Bone marrow (tissue), 2 donors: ENCODE results near the gene AMH.

Experiments
- DNase-seq, 2 donors: peaks; one replicate each; lab custom pipeline; 2025; lab: John Stamatoyannopoulos, UW

The AMH gene

DNA sequence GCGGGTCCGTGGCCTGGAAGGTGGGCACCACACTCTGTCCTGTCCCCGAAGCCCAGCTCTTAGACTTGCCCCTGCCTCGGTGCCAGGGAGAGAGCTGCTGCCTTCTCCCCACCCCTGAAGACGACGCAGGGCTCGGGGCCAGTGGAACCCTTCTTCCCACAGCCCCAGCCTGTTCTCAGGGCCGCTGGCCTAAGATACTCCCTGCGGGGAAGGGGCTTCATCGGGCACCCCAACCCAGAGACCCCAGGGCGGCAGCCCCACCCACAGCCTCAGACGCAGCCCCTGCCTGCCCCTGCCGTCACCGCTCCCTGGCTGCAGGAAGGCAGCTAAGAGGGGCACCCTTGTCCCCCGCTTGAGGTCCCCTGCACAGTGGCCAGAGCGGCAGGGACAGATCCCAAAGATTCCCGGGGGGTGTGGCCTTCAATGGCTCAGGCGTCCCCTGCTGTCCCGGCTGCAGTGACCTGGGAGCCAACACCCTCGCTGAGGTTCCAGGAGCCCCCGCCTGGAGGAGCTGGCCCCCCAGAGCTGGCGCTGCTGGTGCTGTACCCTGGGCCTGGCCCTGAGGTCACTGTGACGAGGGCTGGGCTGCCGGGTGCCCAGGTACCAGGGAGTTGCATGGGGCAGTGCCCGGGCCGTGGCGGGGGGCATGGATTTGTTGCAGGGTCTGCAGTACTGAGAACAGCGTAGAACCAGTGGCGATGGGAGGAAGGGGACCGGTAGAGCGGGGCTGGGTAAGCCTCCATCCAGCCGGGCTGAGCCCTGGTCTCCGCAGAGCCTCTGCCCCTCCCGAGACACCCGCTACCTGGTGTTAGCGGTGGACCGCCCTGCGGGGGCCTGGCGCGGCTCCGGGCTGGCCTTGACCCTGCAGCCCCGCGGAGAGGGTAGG is 1.0 kb downstream of the AMH start:
- DNase-seq = no peak

DNA sequence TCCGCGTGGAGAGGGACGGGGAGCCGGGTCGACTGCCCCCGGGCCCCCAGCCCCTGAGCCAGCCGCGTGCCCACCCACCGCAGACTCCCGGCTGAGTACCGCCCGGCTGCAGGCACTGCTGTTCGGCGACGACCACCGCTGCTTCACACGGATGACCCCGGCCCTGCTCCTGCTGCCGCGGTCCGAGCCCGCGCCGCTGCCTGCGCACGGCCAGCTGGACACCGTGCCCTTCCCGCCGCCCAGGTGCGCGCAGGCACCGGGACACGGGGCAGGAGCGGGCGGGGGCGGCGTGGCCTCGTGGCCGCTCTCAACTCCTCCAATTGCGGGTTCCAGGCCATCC is 1.6 kb downstream of the AMH start:
- no peak for DNase-seq

DNA sequence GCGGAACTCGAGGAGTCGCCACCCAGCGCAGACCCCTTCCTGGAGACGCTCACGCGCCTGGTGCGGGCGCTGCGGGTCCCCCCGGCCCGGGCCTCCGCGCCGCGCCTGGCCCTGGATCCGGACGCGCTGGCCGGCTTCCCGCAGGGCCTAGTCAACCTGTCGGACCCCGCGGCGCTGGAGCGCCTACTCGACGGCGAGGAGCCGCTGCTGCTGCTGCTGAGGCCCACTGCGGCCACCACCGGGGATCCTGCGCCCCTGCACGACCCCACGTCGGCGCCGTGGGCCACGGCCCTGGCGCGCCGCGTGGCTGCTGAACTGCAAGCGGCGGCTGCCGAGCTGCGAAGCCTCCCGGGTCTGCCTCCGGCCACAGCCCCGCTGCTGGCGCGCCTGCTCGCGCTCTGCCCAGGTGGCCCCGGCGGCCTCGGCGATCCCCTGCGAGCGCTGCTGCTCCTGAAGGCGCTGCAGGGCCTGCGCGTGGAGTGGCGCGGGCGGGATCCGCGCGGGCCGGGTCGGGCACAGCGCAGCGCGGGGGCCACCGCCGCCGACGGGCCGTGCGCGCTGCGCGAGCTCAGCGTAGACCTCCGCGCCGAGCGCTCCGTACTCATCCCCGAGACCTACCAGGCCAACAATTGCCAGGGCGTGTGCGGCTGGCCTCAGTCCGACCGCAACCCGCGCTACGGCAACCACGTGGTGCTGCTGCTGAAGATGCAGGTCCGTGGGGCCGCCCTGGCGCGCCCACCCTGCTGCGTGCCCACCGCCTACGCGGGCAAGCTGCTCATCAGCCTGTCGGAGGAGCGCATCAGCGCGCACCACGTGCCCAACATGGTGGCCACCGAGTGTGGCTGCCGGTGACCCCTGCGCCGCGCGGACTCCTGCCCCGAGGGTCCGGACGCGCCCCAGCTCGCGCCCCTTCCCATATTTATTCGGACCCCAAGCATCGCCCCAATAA is 2.3 kb downstream of the AMH start:
- DNase-seq = no peak

DNA sequence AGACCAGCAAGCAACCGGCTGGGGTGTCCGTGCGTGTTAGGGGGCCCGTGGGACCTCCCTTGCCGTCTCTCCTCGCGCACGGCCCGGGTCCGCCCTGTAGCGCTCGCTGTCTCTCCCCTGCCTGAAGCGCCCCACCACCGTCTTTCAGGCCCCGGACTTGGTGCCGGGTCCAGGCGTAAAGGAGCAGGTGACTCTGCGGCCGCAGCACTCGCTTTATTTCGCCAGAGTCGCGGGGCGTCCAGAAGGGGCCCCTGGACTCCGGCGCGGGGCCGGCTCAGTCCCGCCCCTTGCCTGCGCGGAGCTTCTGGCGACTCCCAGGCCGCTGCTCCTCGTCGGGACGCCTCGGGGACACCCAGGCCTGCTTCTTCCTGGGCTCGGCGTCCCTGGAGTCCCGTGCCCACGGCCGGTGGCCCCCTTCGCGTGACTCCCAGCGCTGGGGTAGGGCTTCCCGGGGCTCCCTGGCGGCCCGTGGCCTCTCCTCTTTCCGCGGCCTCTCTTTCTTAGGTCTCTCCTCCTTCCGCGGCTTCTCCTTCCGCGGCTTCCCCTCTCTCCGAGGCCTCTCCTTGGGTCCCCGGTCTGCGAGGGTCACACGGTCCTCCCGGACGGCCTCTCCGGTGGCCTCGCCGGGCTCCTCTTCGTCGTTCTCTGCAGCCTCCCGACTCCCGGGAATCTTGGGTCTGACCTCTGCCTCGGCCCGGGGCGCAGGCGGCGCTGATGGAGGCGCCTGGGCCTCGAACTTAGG is 3.1 kb downstream of the AMH start:
- DNase-seq = no peak

DNA sequence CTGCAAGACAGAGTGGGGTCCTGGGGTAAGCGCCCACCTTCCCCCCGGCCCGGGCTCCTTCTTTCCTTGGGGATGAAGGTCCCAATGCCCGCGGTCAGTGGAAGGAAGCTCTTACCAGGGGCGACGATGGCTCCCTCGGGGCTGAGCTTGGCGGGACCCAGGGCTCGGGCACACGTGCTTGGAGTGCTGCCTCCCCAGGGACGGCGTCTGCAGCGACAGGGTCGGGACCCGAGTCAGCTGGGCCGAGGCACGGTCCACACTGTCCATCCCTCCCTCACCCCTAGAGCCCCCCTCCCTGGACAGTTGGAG is 3.6 kb downstream of the AMH start:
- DNase-seq = no peak

DNA sequence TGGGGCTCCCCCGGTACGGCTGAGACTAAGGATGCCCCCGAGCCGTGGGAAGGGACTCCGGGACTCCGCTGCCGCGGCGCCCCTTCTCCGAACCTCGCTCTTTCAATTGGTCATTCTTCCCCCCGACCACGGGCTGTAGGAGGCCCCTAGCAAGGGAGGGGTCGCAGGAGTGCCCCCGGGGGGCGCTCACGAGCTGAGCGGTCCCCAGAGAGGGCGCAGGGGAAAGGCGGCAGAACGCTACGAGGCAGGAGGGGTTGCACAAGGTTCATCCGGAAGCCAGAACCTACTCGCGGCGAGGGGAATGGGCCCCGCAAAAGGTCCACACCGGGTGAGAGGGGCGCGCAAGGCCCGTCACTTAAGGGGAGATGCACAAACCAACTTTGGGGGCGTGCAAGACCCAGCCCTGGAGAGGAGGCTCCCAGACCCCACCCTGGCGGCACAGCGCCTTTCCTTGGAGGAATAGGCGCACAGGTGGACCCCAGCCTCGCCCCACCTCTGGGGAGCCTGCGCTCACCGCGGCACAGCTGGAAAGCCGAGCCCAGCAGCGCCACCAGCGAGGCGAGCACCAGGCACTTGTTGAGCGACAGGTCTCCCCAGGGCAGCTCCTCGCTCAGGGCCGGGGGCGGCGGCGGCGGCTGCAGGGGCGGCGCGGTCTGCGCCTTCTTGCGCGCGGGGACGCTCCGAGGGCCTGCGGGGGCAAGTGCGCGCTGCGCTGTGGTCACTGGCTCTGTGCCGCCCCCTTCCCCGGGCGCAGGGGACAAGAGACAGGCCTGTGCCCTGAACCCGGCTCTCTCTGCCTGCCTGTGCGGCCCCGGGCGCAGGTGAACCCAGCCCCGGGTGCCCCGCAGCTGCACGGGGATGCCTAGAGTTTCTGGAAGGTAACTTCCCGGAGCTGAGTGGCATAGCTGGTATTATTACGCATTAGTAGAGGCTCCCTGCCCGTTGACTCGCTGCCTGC is 4.3 kb downstream of the AMH start:
- DNase-seq = peak; percentile 18 to 63

DNA sequence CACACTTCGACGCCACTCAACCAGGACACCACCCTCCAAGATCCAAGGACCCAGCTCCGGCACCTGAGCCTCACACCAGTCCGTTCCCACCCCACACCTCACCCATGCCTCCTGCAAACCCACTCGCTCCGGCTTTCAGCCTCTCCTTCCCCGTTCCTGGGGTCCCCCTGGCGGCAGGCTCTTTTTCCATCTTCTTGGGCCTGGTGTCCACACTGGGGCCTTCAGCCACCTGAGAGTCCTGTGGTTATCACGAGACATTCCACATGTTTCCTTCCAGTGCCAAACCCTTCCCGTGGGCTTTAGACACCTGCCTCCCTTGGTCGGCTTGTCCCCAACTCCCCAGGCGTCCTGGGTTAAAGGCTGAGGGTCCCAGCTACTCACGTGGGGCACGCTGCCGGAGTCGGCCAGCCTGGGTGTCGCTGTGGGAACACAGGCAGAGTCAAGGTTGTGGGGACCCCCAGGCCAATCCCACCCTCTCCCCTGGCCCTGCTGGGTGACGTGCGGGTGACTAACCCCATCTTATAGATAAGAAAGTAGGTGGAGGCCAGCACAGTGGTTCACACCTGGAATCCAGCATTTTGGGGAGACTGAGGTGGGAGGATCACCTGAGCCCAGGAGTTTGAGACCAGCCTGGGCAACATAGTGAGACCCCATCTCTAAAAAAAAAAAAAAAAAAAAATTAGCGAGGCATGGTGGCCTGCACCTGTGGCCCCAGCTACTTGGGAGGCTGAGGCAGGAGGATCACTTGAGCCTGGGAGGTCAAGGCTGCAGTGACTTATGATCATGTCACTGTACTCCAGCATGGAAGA is 5.1 kb downstream of the AMH start:
- DNase-seq = no peak

DNA sequence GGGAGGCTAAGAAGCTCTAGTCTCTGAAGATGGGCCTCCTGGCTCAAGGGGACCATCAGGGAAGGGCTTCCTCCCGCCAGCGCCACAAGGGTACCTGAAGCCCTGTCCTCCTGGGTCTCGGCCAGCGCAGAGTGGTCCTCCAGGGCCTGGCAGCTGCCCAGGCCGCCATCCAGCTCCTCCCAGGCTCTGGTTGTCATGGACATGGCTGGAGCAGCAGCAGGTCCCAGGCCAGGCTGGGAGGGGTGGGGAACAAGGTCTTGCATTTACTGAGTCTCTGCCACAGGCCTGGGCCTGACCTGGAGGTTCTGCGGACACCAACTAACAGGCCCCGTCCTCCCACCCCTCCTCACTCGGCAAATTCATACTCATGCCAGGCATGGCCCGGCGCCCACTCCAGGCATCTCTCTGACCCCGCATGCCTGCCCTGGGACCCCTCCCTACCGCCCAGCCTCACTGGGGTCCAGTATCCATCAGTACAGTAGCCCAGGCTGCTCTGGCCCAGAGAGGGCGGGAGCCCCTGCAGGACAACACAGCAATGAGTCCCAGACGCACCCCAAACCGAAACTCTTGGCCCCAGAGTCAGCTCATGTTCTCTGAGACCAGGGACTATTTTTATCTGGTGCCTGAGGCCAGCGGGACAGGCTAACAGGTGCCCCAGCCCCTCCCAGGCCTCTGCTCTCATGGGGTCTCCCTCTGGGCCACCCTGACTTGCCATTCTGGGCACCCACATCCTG is 6.2 kb downstream of the AMH start:
- no peak for DNase-seq

DNA sequence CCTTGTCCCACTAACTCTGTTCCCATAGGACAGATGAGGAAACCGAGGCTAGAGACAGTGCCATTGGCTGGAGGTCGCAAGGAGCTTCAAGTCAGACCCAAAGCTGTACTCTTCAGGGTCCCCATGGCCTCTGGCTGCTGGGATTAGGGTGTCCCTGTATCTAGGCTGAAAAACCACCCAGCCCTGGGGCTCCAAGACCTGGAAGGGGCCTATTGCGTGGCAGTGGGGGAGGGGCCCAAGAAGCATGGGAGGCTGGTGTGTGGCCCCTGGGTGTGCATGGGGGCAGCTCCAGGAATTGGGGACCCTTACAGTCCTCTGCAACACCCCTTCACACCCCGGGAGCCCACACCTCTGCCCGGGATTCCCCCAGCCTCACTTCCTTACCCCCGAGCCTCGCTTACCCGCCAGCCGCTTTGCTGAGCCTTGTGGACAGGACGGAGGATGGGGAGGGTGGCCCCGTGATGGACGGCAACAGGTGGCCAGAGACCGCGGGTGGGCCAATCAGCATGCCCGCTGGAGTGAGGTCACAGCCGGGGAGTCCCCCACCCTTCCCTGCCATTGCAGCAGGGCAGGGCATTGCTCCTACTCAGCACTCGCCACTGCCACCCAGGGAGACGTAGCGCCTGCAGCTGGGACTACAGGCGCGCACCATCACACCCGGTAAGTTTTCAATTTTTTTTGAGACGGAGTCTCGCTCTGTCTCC is 7.0 kb downstream of the AMH start, which contains the start of gene JSRP1:
TSS of gene JSRP1 (minus strand) at position 436 of the 704 bp plus-strand sequence. CDS start 1,103 bp downstream, outside the sequence.
- DNase-seq = no peak

DNA sequence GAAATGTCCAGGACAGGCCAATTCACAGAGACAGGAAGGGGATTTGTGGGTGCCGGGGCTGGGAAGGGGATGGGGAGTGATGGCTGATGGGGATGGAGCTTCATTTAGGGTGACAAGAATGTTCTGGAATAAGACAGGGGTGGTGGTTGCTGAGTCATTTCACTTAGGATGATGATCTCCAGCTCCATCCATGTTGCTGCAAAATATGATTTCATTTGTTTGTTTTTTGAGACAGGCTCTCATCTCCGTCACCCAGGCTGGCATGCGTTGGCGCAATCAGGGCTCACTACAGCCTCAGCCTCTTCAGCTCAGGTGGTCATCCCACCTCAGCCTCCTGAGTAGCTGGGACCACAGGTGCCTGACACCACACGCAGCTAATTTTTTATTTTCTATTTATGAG is 10.2 kb downstream of the AMH start:
- no peak for DNase-seq

DNA sequence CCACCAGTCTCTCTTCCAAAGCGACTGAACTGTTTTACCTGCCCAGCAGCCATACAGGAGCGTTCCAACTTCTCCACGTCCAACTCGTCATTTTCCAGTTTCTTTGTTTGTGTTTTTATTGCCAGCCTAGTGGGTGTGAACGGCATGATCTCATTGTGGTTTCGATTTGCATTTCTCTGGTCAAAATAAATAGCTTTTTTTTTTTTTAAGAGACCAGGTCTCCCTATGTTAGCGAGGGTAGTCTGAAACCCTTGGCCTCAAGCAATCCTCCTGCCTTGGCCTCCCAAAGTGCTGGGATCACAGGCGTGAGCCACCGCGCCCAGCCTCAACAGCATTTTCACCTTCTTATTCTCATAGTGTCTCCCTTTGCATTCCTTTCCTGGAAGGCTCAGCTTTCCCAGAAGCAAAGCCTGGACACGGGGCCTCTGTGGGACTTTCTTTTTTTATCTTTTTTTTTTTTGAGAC is 11.2 kb downstream of the AMH start:
- no peak for DNase-seq

DNA sequence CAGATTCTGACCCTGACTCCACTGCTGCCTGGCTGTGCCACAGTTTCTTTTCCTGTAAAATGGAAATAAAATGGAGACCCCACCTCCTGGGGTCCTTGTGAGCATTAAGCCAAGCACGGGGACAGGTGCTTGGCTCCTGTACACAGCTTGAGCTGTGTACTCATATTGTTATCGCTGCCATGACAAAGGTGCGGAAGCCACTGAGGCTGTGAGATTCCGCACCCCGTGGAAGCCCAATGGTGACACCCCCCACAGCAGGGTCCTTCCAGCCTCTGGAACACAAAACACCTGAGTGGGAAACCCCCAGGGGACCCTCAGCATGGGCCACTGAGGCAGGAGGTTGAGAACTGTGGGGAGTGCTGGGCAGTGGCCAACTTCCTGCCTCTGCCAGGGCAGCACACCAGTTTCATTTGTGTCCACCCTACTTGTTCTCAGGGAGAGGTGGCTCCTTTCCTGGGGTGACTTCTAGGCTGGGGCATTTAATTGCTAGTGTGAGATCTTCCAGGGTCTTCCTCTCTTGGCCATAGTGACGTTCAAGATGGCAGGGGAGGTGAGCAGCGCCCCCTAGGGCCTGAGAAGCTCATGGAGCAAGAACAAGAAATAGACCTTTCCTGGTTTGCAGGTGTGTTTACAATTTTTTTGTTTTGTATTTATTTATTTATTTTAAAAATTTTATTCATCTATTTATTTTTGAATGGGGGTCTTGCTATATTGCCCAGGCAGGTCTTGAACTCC is 12.5 kb downstream of the AMH start:
- DNase-seq = no peak

DNA sequence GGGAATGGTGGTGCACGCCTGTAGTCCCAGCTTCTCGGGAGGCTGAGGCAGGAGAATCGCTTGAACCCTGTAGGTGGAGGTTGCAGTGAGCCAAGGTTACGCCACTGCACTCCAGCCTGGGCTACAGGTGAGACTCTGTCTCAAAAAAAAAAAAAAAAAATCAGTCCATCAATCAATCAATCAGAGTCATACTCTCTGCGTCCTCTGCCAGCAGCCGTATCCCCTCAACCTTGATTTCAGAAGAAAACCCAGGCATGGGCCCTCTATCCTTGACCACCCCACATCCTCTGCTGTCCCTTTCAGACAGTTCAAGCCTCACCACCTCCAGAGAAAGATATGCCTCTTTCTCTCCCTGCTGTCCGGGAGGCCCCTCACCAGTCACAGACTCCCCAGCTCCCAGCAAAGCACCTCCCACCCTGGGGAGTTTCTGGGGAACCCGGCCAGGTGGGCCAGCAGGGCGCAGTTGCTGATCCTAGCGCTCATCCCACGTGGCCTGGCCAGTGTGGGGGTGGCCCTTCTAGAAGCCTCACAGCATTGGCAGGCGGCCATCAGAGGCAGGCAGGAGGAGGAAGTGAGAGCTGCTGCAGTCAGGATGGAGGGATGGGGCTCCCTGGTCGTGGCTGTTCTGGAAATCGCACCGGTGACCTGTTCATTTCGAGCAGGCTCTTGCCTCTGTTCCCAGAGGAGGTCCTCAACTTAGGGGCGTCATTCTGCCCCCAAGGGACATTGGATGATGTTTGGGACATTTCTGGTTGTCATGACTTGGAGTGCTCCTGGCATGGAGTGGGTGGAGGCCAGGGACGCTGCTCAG is 17.3 kb downstream of the AMH start:
- peak; percentile 68 for DNase-seq

DNA sequence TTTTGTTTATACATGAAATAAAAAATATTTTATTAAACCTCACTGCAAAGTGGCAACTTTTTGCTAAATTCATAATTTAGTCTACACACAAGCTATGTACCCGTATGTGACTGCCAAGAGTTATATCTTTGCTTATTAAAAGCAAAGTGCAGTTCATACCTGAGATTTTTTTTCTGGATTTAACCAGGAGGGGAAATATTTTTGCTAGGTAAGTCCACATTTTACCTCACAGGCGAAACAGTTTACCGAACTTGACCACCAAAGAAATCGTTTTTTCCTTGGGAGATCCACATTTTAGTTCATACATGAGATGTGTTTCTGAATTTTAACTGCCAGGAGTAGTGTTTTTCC is 19.3 kb downstream of the AMH start:
- DNase-seq = no peak

DNA sequence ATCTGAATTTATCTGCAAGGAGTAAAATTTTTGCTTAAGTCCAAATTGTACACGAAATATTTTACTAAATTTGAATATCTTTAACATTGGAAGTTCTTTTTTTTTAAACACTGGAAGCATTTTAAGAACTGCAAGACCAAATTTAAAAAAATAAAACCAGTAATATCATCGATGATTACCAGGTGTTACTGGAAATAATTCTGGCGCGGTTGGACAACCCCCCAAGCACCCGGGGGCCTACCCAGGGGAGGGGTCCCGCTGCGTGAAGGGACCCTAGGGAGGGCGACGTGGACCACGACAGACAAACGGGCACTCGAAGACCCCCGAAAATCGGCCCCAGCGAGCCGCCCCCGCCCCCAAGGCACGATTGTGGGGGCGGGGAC is 19.7 kb downstream of the AMH start:
- no peak for DNase-seq

DNA sequence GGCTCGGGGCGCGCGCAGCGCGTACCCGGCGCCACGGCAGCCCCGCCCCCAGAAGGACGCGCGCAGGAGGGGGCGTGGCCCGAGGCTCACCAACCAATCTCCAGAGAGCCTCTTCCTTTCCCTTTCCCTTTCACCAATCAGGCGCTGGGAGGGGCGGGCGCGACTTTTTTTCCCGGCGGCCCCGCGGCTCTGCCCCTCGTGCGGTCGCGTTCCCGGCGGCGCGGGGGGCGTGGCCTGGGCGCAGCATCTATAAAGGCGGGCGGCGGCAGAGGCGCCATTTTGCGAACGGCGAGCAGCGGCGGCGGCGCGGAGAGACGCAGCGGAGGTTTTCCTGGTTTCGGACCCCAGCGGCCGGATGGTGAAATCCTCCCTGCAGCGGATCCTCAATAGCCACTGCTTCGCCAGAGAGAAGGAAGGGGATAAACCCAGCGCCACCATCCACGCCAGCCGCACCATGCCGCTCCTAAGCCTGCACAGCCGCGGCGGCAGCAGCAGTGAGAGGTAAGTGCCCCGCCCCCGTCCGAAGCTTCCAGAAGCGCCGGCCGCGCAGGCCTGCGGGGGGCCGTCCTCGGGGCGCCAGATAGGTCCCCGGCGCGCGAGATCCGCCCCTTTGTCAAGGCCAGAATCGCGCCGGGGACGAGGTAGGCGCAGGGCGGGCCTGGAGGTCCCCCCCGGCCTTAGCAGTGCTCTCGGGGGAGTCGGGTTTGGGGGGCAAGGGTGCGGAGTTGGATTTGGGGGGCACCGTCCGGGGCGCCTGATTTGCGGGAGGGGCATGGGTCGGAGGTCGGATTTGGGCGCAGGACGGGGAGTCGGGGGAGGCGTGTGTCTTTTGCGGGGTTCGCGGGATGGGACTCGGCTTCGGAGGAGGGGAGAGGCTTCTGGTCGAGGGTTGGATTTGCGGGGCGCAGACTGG is 20.4 kb downstream of the AMH start:
- DNase-seq = peak; percentile 92 to 93

DNA sequence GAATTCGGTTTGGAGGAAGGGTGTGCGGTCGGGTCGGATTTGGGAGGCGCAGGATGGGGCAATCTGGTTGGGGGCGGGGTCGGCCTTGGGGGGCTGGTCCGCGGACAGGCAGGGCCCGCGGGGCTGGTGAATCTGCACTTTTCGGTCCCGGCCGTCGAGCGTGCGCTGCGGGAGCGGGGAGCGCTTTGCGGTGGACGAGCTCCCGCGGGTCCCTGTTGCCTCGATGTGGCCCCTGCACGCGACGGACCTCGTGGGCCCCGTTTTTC is 21.0 kb downstream of the AMH start:
- peak in 1 of 2 donors; percentile 51 for DNase-seq
